SKM-1 (cell line): ENCODE data around the gene HAGHL.
"Not testable (repeated sequence)": the region's sequence is repeated elsewhere in the genome, so short reads cannot be mapped to it uniquely, and the experiment has no call there.

Experiments
- DNase-seq: peaks from one replicate; lab custom pipeline; 2025; ENCODE audit not compliant: unreplicated experiment; lab: John Stamatoyannopoulos, UW

HAGHL gene

GRCh38 chr16:686459-687260, 40.2 kb upstream of the HAGHL start:
- DNase-seq, result no peak

GRCh38 chr16:687499-687898, 39.4 kb upstream of the HAGHL start:
- no peak for DNase-seq

- DNase-seq, result no peak
Measured at GRCh38 chr16:689175-689897, 37.6 kb upstream of the HAGHL start.

GRCh38 chr16:691242-691641, 35.7 kb upstream of the HAGHL start:
- not testable (repeated sequence) for DNase-seq

GRCh38 chr16:692356-693108, 34.4 kb upstream of the HAGHL start:
- no peak for DNase-seq

- no peak for DNase-seq
Measured at GRCh38 chr16:693364-693763, 33.5 kb upstream of the HAGHL start.

- DNase-seq, result no peak
Measured at GRCh38 chr16:693766-694165, 33.1 kb upstream of the HAGHL start.

- no peak for DNase-seq
Measured at GRCh38 chr16:694187-694862, 32.6 kb upstream of the HAGHL start.

GRCh38 chr16:694863-695354, 32.0 kb upstream of the HAGHL start:
- no peak for DNase-seq

GRCh38 chr16:695355-696089, 31.4 kb upstream of the HAGHL start:
- DNase-seq, result no peak

- no peak for DNase-seq
Measured at GRCh38 chr16:698911-699671, 27.8 kb upstream of the HAGHL start.

GRCh38 chr16:700684-701584, 26.0 kb upstream of the HAGHL start:
- DNase-seq, result no peak

- no peak for DNase-seq
Measured at GRCh38 chr16:702341-702740, 24.6 kb upstream of the HAGHL start.

GRCh38 chr16:703406-703805, 23.5 kb upstream of the HAGHL start:
- no peak for DNase-seq

GRCh38 chr16:704047-704446, 22.9 kb upstream of the HAGHL start:
- no peak for DNase-seq

- DNase-seq, result no peak
Measured at GRCh38 chr16:704552-705380, 22.1 kb upstream of the HAGHL start.

- no peak for DNase-seq
Measured at GRCh38 chr16:705431-706188, 21.3 kb upstream of the HAGHL start, which contains the start of gene FBXL16. Gene FBXL16 (minus strand): TSS chr16:705801. CDS start chr16:697405, 8,396 bp downstream.
